GM12878 (cell line): Measurements from ENCODE around the gene TCEAL1.

ENCODE experiments used
- CTCF ChIP-seq, 3 experiments: IDR thresholded peaks in 2 of 3; conservative IDR thresholded peaks in 1 of 3; 2 replicates each; pipeline ENCODE4 v1.5.1; 2011; ENCODE audit warnings: low read depth in 3 of 3, low read length in 3 of 3, mild to moderate bottlenecking in 3 of 3, control low read depth in 2 of 3, moderate library complexity in 2 of 3, inconsistent platforms in 1 of 3, mixed read lengths in 1 of 3; ENCODE audit not compliant: control insufficient read depth in 2 of 3, insufficient read depth in 1 of 3; ENCODE audit errors: extremely low read depth in 1 of 3
- ESRRA ChIP-seq: IDR thresholded peaks from 2 replicates; pipeline ENCODE4 v1.6.1; 2012; ENCODE audit warnings: mild to moderate bottlenecking, low read length, improper control_type of control experiment
- MYC ChIP-seq: IDR thresholded peaks from 2 replicates; pipeline ENCODE4 v1.6.1; 2011; ENCODE audit warnings: mild to moderate bottlenecking, low read length, moderate library complexity, inconsistent platforms; ENCODE audit not compliant: insufficient read depth, insufficient replicate concordance, insufficient read length, severe bottlenecking
- RAD21 ChIP-seq: IDR thresholded peaks from 2 replicates; pipeline ENCODE4 v1.6.1; 2011; ENCODE audit warnings: mild to moderate bottlenecking, low read depth, low read length, moderate library complexity; ENCODE audit not compliant: insufficient read depth
- YBX1 ChIP-seq: fragments of 450-650 bp; IDR thresholded peaks from 2 replicates; pipeline ENCODE4 v1.6.1; 2016; ENCODE audit warnings: antibody characterized with exemption

- TF ChIP-seq ESRRA (no peak), CTCF (IDR thresholded peaks at IDR 0.05 in 2 of 3, conservative IDR thresholded peaks at IDR 0.05 in 1 of 3; ENCODE audit: control insufficient read depth in 2 of 3, extremely low read depth in 1 of 3, insufficient read depth in 1 of 3, low read depth in 3 of 3, low read length in 3 of 3) (no peak), RAD21 (no peak), YBX1 (no peak), MYC (no peak)
These were observed 4.7 kb upstream of the TCEAL1 start for GRCh38 chrX:103624111-103624510.
